Activated CD4-positive, alpha-beta T cell treated with anti-CD3 and anti-CD28 coated beads for 36 hours (primary cell): ENCODE data around the gene RAB24. TPM values are rescaled to one million over a fixed set of nuclear protein-coding genes. Genes with fewer than 3 reads are reported as not detected.
"Not testable (repeated sequence)": the region's sequence is repeated elsewhere in the genome, so short reads cannot be mapped to it uniquely, and the experiment has no call there.

Source experiments
- ATAC-seq: fragments of 200-7000 bp; cut with Tn5 transposase; one replicate; pipeline ENCODE4 v1.10.0; 2021; ENCODE audit warnings: mild to moderate bottlenecking, moderate library complexity
- CTCF ChIA-PET: fragments of 350-600 bp; sonication (Branson Sonifier 250); formaldehyde crosslinking; loops from one replicate; lab custom pipeline; 2021; ENCODE audit warnings: antibody characterized with exemption; lab: Charles Lee
- POLR2A ChIA-PET: fragments of 350-600 bp; sonication (Branson Sonifier 250); formaldehyde crosslinking; loops from one replicate; lab custom pipeline; 2021; ENCODE audit warnings: antibody characterized with exemption, inconsistent platforms; lab: Charles Lee
- DNase-seq: peaks from one replicate; pipeline ENCODE4 v3.0.0-alpha.2; 2020
- H3K27ac Mint-ChIP-seq: one replicate; pipeline ENCODE4 v1.8.0; 2021; ENCODE audit warnings: mixed read lengths
- H3K27me3 Mint-ChIP-seq: one replicate; pipeline ENCODE4 v1.8.0; 2021; ENCODE audit warnings: mixed read lengths
- H3K36me3 Mint-ChIP-seq: one replicate; pipeline ENCODE4 v1.8.0; 2021; ENCODE audit warnings: low read depth, mixed read lengths
- H3K4me1 Mint-ChIP-seq: one replicate; pipeline ENCODE4 v1.8.0; 2021; ENCODE audit warnings: mixed read lengths
- H3K4me3 Mint-ChIP-seq: one replicate; pipeline ENCODE4 v1.8.0; 2021; ENCODE audit warnings: mild to moderate bottlenecking, moderate library complexity, mixed read lengths
- H3K9me3 Mint-ChIP-seq: one replicate; pipeline ENCODE4 v1.8.0; 2021; ENCODE audit warnings: low read depth, mixed read lengths
- intact Hi-C, 2 experiments: fragments of 100-400 bp; cut with DNase I in 1 of 2; cut with micrococcal nuclease in 1 of 2; formaldehyde crosslinking; loops; one replicate each; pipeline versions ENCODE4 v1.14.2 to v1.15.1; 2022 to 2024; cut with DNase I, micrococcal nuclease
- total RNA-seq, 2 experiments: library from RNA; stranded (reverse); gene quantifications; one replicate each; pipeline ENCODE4 v1.2.3, GENCODE V29; 2021

RAB24 gene
- total RNA-seq, 2 experiments from 2014 or later, result 10.9 to 21.0 TPM

GRCh38 chr5:177269232-177269895 lies 34.2 kb downstream of the RAB24 start:
- intact Hi-C loops, result no loop called here
- Mint-ChIP-seq H3K9me3 (no peaks in the 10 kb centered on the region), H3K36me3 (peaks cover 27% of the 10 kb centered on the region), H3K27ac (no peak overlapping the region), H3K4me3 (no peak overlapping the region), H3K27me3 (no peaks in the 10 kb centered on the region), H3K4me1 (peaks cover 2% of the 10 kb centered on the region)
- no peak for DNase-seq
- ATAC-seq, result no peak
- CTCF ChIA-PET, result interaction anchor here (1.1 kb wide), 1 partner anchor 157 kb away, joined by 3 read pairs; no protein-coding TSS in a partner anchor
- POLR2A ChIA-PET, result no interaction called here

- ChIA-PET CTCF (interaction anchor here (1.0 kb wide), 1 partner anchor 10 kb away, joined by 3 read pairs; no protein-coding TSS in a partner anchor), POLR2A (no interaction called here)
- intact Hi-C loops, result no loop called here
Measured at GRCh38 chr5:177265395-177265794, 38.1 kb downstream of the RAB24 start.

DNA sequence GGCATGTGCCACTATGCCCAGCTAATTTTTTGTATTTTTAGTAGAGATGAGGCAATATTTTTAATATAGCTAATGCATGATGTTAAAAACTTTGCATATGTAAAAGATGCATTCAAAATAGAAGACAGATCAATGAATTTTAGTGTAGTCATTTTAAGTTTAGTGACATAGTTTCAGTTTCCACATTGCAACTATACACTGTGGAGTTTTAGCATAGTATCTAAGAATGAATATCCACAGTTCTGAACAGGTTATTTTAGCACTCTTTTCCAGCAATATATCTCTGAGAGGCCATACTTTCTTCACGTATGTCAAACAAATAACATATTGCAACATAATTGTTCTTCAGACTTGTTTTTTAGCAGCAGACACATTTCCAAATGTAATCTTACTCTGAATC lies 39.3 kb downstream of the RAB24 start:
- no peak for DNase-seq
- POLR2A ChIA-PET, result no interaction called here
- Mint-ChIP-seq H3K4me3 (no peak overlapping the region), H3K27me3 (no peaks in the 10 kb centered on the region), H3K4me1 (peaks cover 5% of the 10 kb centered on the region), H3K27ac (peak overlapping the region; percentile 37), H3K9me3 (no peaks in the 10 kb centered on the region), H3K36me3 (peaks cover 42% of the 10 kb centered on the region)
- intact Hi-C loops, result no loop called here
- CTCF ChIA-PET, result interaction anchor here (0.9 to 2.1 kb wide), 6 partner anchors 9 to 177 kb away, joined by 3 to 5 read pairs (median 4); partner anchors contain the start of gene FGFR4
- ATAC-seq, result peak; percentile 70

More at GRCh38 chr5:177265395-177265794, 38.1 kb downstream of the RAB24 start:
- DNase-seq (no peak), ATAC-seq (no peak)
- Mint-ChIP-seq H3K36me3 (peaks cover 38% of the 10 kb centered on the region), H3K27ac (no peak overlapping the region), H3K9me3 (no peaks in the 10 kb centered on the region), H3K27me3 (no peaks in the 10 kb centered on the region), H3K4me1 (peaks cover 5% of the 10 kb centered on the region), H3K4me3 (no peak overlapping the region)

DNA sequence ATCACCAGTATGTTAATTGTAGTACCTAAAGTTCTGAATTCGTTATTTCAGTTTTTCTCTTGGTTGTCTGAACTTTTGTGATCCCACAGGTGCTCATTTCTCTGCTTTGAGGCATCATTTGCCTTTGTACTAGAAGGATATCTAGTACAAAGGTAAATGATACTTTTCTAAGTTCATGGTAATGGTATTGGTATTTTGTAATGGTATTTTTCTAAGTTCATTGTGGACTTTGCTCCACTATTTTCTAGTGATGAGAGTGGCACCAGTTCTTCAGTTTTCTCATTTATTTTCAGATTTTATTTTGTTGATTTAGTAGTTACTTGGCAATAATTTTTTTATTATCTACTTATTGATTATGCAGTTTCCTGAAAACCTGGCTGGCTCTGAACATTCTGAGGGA lies 42.0 kb downstream of the RAB24 start:
- DNase-seq (no peak), ATAC-seq (no peak)
- POLR2A ChIA-PET, result no interaction called here
- CTCF ChIA-PET, result no interaction called here
- Mint-ChIP-seq H3K9me3 (no peaks in the 10 kb centered on the region), H3K4me1 (peaks cover 5% of the 10 kb centered on the region), H3K27ac (peak overlapping the region; percentile 37), H3K36me3 (peaks cover 48% of the 10 kb centered on the region), H3K4me3 (no peak overlapping the region), H3K27me3 (no peaks in the 10 kb centered on the region)
- intact Hi-C loops, result no loop called here

GRCh38 chr5:177260961-177261360 lies 42.6 kb downstream of the RAB24 start:
- Mint-ChIP-seq H3K4me3 (no peak overlapping the region), H3K9me3 (no peaks in the 10 kb centered on the region), H3K36me3 (peaks cover 45% of the 10 kb centered on the region), H3K27me3 (no peaks in the 10 kb centered on the region), H3K4me1 (peaks cover 5% of the 10 kb centered on the region), H3K27ac (no peak overlapping the region)
- POLR2A ChIA-PET, result no interaction called here
- ATAC-seq (no peak), DNase-seq (no peak)
- CTCF ChIA-PET, result no interaction called here
- intact Hi-C loops, result no loop called here

GRCh38 chr5:177258711-177259110 lies 44.8 kb downstream of the RAB24 start:
- H3K27ac Mint-ChIP-seq, intact Hi-C loops, POLR2A ChIA-PET: not testable (repeated sequence)

DNA sequence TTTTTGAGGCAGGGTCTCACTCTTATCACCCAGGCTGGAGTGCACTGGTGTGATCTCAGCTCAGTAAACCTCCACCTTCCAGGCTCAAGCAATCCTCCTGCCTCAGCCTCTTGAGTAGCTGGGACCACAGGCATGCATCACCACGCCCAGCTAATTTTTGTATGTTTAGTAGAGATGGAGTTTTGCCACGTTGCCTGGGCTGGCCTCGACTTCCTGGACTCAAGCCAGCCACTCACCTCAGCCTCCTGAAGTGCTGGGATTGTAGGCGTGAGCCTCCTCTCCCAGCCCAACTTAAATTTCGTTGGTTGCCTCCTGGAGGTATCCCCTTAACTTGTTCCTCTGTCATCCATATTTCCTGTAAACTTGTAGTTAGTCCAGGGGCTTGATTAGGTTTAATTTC lies 47.2 kb downstream of the RAB24 start:
- H3K27me3 Mint-ChIP-seq, result no peaks in the 10 kb centered on the region
- intact Hi-C loops, result loop anchor here in 1 of 2 experiments (2.0 kb wide), 1 partner anchor 13 kb away; no protein-coding TSS in a partner anchor
- POLR2A ChIA-PET, result no interaction called here
- CTCF ChIA-PET, result interaction anchor here (1.3 kb wide), 1 partner anchor 14 kb away, joined by 4 read pairs; no protein-coding TSS in a partner anchor
- H3K9me3 Mint-ChIP-seq, result no peaks in the 10 kb centered on the region
- DNase-seq (no peak), ATAC-seq (no peak)
- peaks cover 34% of the 10 kb centered on the region for H3K36me3 Mint-ChIP-seq
- peaks cover 2% of the 10 kb centered on the region for H3K4me1 Mint-ChIP-seq
- H3K4me3 Mint-ChIP-seq, result no peak overlapping the region
- no peak overlapping the region for H3K27ac Mint-ChIP-seq

More at GRCh38 chr5:177258711-177259110, 44.8 kb downstream of the RAB24 start:
- H3K4me3 Mint-ChIP-seq, ATAC-seq, H3K9me3 Mint-ChIP-seq, CTCF ChIA-PET, H3K4me1 Mint-ChIP-seq, H3K27me3 Mint-ChIP-seq, DNase-seq: not testable (repeated sequence)
- H3K36me3 Mint-ChIP-seq, result peaks cover 38% of the 10 kb centered on the region

- ATAC-seq (no peak), DNase-seq (no peak)
- no peak overlapping the region for H3K4me3 Mint-ChIP-seq
- ChIA-PET POLR2A (no interaction called here), CTCF (interaction anchor here (1.0 to 1.2 kb wide), 2 partner anchors 140 to 181 kb away, joined by 4 to 7 read pairs; no protein-coding TSS in a partner anchor)
- no peaks in the 10 kb centered on the region for H3K9me3 Mint-ChIP-seq
- no peak overlapping the region for H3K27ac Mint-ChIP-seq
- peaks cover 26% of the 10 kb centered on the region for H3K36me3 Mint-ChIP-seq
- intact Hi-C loops, result no loop called here
- no peaks in the 10 kb centered on the region for H3K27me3 Mint-ChIP-seq
- H3K4me1 Mint-ChIP-seq, result peaks cover 2% of the 10 kb centered on the region
Measured at GRCh38 chr5:177253252-177253651, 50.3 kb downstream of the RAB24 start.

Other genes starting within 250 kb of the RAB24 start
- 1 to 10 TPM; 1.5 to 2.0 TPM for gene FGFR4, start 216.8 kb downstream of the RAB24 start, total RNA-seq
- 10 to 100 TPM; 65.6 to 68.2 TPM for gene NSD1, start 169.9 kb downstream of the RAB24 start, total RNA-seq
- 100 to 1,000 TPM; 266 to 362 TPM for gene PRELID1, start 80 bp upstream of the RAB24 start, total RNA-seq
- 10 to 100 TPM; 21.3 to 27.2 TPM for gene MXD3, start 8.2 kb upstream of the RAB24 start, total RNA-seq
- 10 to 100 TPM; 74.5 to 92.1 TPM for gene LMAN2, start 47.9 kb upstream of the RAB24 start, total RNA-seq
- 10 to 100 TPM; 43.8 to 62.0 TPM for gene RGS14, start 54.2 kb upstream of the RAB24 start, total RNA-seq
- under 1 TPM in 1 of 2 experiments, not detected in 1; 0.14 TPM for gene SLC34A1, start 80.7 kb upstream of the RAB24 start, total RNA-seq
- not detected for gene PFN3, start 96.9 kb upstream of the RAB24 start, total RNA-seq
- gene F12, start 105.8 kb upstream of the RAB24 start, total RNA-seq, result 1 to 10 TPM; 3.4 to 4.9 TPM
- gene GRK6, start 123.0 kb upstream of the RAB24 start, total RNA-seq, result 100 to 1,000 TPM; 110 to 141 TPM
- 10 to 100 TPM; 12.3 to 13.0 TPM for gene PRR7, start 143.1 kb upstream of the RAB24 start, total RNA-seq
- gene DBN1, start 169.9 kb upstream of the RAB24 start, total RNA-seq, result 10 to 100 TPM; 29.5 to 41.2 TPM
- gene PDLIM7, start 193.9 kb upstream of the RAB24 start, total RNA-seq, result 10 to 100 TPM; 41.9 to 50.2 TPM
- gene DOK3, start 206.1 kb upstream of the RAB24 start, total RNA-seq, result 1 to 10 TPM; 4.2 to 4.8 TPM
- 100 to 1,000 TPM; 192 to 197 TPM for gene DDX41, start 213.2 kb upstream of the RAB24 start, total RNA-seq